HFF-Myc (cell line): ENCODE data around the gene LHX5.

Experiments used
- DNase-seq: peaks from one replicate; pipeline ENCODE4 v3.0.0-alpha.2; 2011; ENCODE audit warnings: low read depth; ENCODE audit errors: extremely low read depth
- H3K4me3 ChIP-seq: replicated peaks from 2 replicates; pipeline ENCODE4 v1.5.1; 2011; ENCODE audit warnings: low read depth, mild to moderate bottlenecking, control low read depth, low read length
- CTCF ChIP-seq: IDR thresholded peaks from 2 replicates; pipeline ENCODE4 v1.5.1; 2012; ENCODE audit warnings: mild to moderate bottlenecking, low read depth, low read length, control low read depth; ENCODE audit errors: missing control alignments

Gene LHX5

GRCh38 chr12:113478351-113479011 lies 6.8 kb upstream of the LHX5 start:
- no peak for DNase-seq
- H3K4me3 ChIP-seq: no peak overlapping the region
- TF ChIP-seq CTCF: no peak

- no peak overlapping the region for H3K4me3 ChIP-seq
- no peak for DNase-seq
- TF ChIP-seq CTCF: no peak
Observed at GRCh38 chr12:113477842-113478215, 6.2 kb upstream of the LHX5 start.

- no peak for DNase-seq
- H3K4me3 ChIP-seq: no peak overlapping the region
- TF ChIP-seq CTCF: no peak
Observed at GRCh38 chr12:113477171-113477841, 5.6 kb upstream of the LHX5 start.

- no peak for DNase-seq
- TF ChIP-seq CTCF: no peak
- no peak overlapping the region for H3K4me3 ChIP-seq
Observed at GRCh38 chr12:113476176-113476986, 4.7 kb upstream of the LHX5 start.

GRCh38 chr12:113475451-113476175 lies 3.9 kb upstream of the LHX5 start:
- no peak overlapping the region for H3K4me3 ChIP-seq
- no peak for TF ChIP-seq CTCF

GRCh38 chr12:113474635-113475436 lies 3.2 kb upstream of the LHX5 start:
- no peak overlapping the region for H3K4me3 ChIP-seq
- DNase-seq: no peak
- no peak for TF ChIP-seq CTCF

More at GRCh38 chr12:113475451-113476175, 3.9 kb upstream of the LHX5 start:
- DNase-seq: no peak
